Measurements from ENCODE around the gene CAMKMT. TPM values are rescaled to one million over a fixed set of nuclear protein-coding genes. Genes with fewer than 3 reads are reported as not detected.

Gene CAMKMT
- total and polyA plus RNA-seq, 9 of the 15 experiments (the other 6 are each of a cell fraction or from before 2014, with no cell fraction given) = 1.6 to 15.3 (median 7.4) TPM

GRCh38 chr2:44315945-44316344 is 45.8 kb upstream of the CAMKMT start:
- no peak for DNase-seq (ENCODE audit: extremely low read depth in 1 of 4, low spot score in 3 of 4)
- H3K9me3 ChIP-seq (replicated peaks; ENCODE audit: control insufficient read depth, insufficient read depth, low read depth, low read length) = peaks cover under 1% of the 10 kb centered on the region; the same call in 1 of the 2 replicates
- no peak overlapping the region for H3K9ac ChIP-seq (ENCODE audit: insufficient read depth in 1 of 2, low read depth in 2 of 2, low read length in 2 of 2)
- no peak overlapping the region for H2AFZ ChIP-seq (ENCODE audit: low read depth, low read length)
- H3K27ac ChIP-seq (ENCODE audit: extremely low read depth, low read depth, low read length) = no peak overlapping the region
- intact Hi-C loops (cut with micrococcal nuclease) (no loop called here), in situ Hi-C loops (cut with MboI) (no loop called here)
- ATAC-seq = no peak
- no peak for TF ChIP-seq RHOXF2B (CRISPR knock-in tag; conservative IDR thresholded peaks at IDR 0.05)
- ChIA-PET CTCF (ENCODE audit: low intra/inter-chr PET ratio) (no interaction called here), POLR2A (interaction anchor here (1.0 kb wide), 1 partner anchor 15 kb away, joined by 3 read pairs; no protein-coding TSS in a partner anchor)
- no peak overlapping the region for H3K4me2 ChIP-seq (ENCODE audit: insufficient read depth, low read length)
- BruUV-seq (replicated peaks) = no TSS peak
- H3K9me1 ChIP-seq (ENCODE audit: control insufficient read depth, insufficient read depth, low read length) = no peaks in the 10 kb centered on the region
- no peaks in the 10 kb centered on the region for H4K20me1 ChIP-seq (replicated peaks; ENCODE audit: control insufficient read depth, insufficient read depth, low read length)
- H3K36me3 ChIP-seq (ENCODE audit: control insufficient read depth, insufficient read depth, low read length) = peaks cover 24% of the 10 kb centered on the region; the same call in 2 of the 3 replicates
- no peak overlapping the region for H3K4me3 ChIP-seq
- H3K79me2 ChIP-seq (ENCODE audit: control insufficient read depth, insufficient read depth, low read length) = no peaks in the 10 kb centered on the region
- H3K4me1 ChIP-seq (replicated peaks in 1 of 2; ENCODE audit: control insufficient read depth in 2 of 2, insufficient read depth in 2 of 2, low read length in 2 of 2) = no peaks in the 10 kb centered on the region
- FAIRE-seq = no peak
- H3K27me3 ChIP-seq (ENCODE audit: control insufficient read depth in 2 of 2, insufficient read depth in 2 of 2, low read length in 2 of 2) = no peaks in the 10 kb centered on the region

DNA sequence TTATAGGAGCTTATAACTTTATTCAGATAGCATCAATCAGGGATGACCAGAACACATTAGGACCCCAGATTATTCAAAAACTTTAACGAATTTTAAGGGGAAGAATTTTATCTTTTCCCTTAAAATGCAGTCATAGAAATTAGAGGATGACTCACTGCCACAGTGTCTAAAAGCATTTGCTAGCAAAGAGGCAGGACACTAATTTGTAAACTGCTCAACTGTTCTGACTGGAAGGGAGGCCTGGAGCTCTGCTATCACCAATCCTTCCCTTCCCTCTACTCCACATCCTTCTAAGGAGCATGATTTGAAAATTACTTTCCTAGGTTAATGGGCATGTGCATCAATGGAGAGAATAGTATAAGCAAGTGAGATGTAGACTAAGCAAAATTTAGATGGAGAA is 40.9 kb upstream of the CAMKMT start:
- 9% methylated on average over 1 of the region's 1 CpG for WGBS (ENCODE audit: insufficient coverage, low coverage, missing lambda C conversion rate)

More for the DNA sequence above, 40.9 kb upstream of the CAMKMT start:
- CTCF ChIA-PET (ENCODE audit: low intra/inter-chr PET ratio) = no interaction called here
- H3K4me2 ChIP-seq (ENCODE audit: insufficient read depth, low read length) = no peak overlapping the region
- no peak overlapping the region for H3K4me3 ChIP-seq
- H3K9me3 ChIP-seq (replicated peaks; ENCODE audit: control insufficient read depth, insufficient read depth, low read depth, low read length) = no peaks in the 10 kb centered on the region
- H4K20me1 ChIP-seq (replicated peaks; ENCODE audit: control insufficient read depth, insufficient read depth, low read length) = no peaks in the 10 kb centered on the region
- no peaks in the 10 kb centered on the region for H3K79me2 ChIP-seq (ENCODE audit: control insufficient read depth, insufficient read depth, low read length)
- BruUV-seq (replicated peaks) = no TSS peak
- H3K27ac ChIP-seq (ENCODE audit: extremely low read depth, low read depth, low read length) = no peak overlapping the region
- ATAC-seq (no peak), DNase-seq (ENCODE audit: extremely low read depth in 1 of 4, low spot score in 3 of 4) (no peak), FAIRE-seq (no peak)
- no peaks in the 10 kb centered on the region for H3K27me3 ChIP-seq (ENCODE audit: control insufficient read depth in 2 of 2, insufficient read depth in 2 of 2, low read length in 2 of 2)
- in situ Hi-C loops (cut with MboI) = no loop called here
- POLR2A ChIA-PET = interaction anchor here (1.0 kb wide), 1 partner anchor 26 kb away, joined by 3 read pairs; no protein-coding TSS in a partner anchor
- H3K36me3 ChIP-seq (ENCODE audit: control insufficient read depth, insufficient read depth, low read length) = peaks cover 48% of the 10 kb centered on the region
- TF ChIP-seq ATF3 (IDR thresholded peaks at IDR 0.05) (0 out of 2 replicates have a peak, but pooled peaks have one; percentile 15), ATF3 (CRISPR knock-in tag; conservative IDR thresholded peaks at IDR 0.05) (no peak), RREB1 (CRISPR knock-in tag; IDR thresholded peaks at IDR 0.05) (no peak)
- H3K4me1 ChIP-seq (replicated peaks in 1 of 2; ENCODE audit: control insufficient read depth in 2 of 2, insufficient read depth in 2 of 2, low read length in 2 of 2) = peaks cover 4 to 7% of the 10 kb centered on the region in 2 experiments; a peak in 3 of 5 replicates
- no peaks in the 10 kb centered on the region for H3K9me1 ChIP-seq (ENCODE audit: control insufficient read depth, insufficient read depth, low read length)
- H2AFZ ChIP-seq (ENCODE audit: low read depth, low read length) = no peak overlapping the region
- intact Hi-C loops (cut with micrococcal nuclease) = no loop called here
- no peak overlapping the region for H3K9ac ChIP-seq (ENCODE audit: insufficient read depth in 1 of 2, low read depth in 2 of 2, low read length in 2 of 2)
